Keratinocyte (primary cell): ENCODE measurements around the gene HYAL3. TPM values are rescaled to one million over a fixed set of nuclear protein-coding genes. Genes with fewer than 3 reads are reported as not detected.
"Not testable (repeated sequence)": the region's sequence is repeated elsewhere in the genome, so short reads cannot be mapped to it uniquely, and the experiment has no call there.

Experiments
- DNase-seq: peaks from one replicate; pipeline ENCODE4 v3.0.0-alpha.2; 2011; ENCODE audit warnings: low read depth, missing footprints, low spot score
- FAIRE-seq: peaks from 2 replicates; lab custom pipeline; 2011; peaks lifted over from hg19 to GRCh38; lab: Jason Lieb, UNC
- H2AFZ ChIP-seq: 2 replicates; pipeline ENCODE4 v1.6.0; 2012; ENCODE audit warnings: low read length, control low read depth, inconsistent platforms; ENCODE audit not compliant: control insufficient read depth
- H3K27ac ChIP-seq: 2 replicates; pipeline ENCODE4 v1.5.1; 2011; ENCODE audit warnings: low read length; ENCODE audit not compliant: control insufficient read depth, insufficient read depth
- H3K27me3 ChIP-seq: 3 replicates; pipeline ENCODE4 v1.6.0; 2011; ENCODE audit warnings: low read length; ENCODE audit not compliant: control insufficient read depth, insufficient read depth; ENCODE audit errors: extremely low read depth
- H3K36me3 ChIP-seq, 2 experiments: 2 replicates in 1 of 2; 3 replicates in 1 of 2; pipeline ENCODE4 v1.5.1; 2011; ENCODE audit warnings: low read length in 2 of 2, mild to moderate bottlenecking in 1 of 2; ENCODE audit not compliant: control insufficient read depth in 2 of 2, insufficient read depth in 2 of 2; ENCODE audit errors: extremely low read depth in 1 of 2
- H3K4me1 ChIP-seq: 3 replicates; pipeline ENCODE4 v1.5.1; 2011; ENCODE audit warnings: low read length; ENCODE audit not compliant: control insufficient read depth, insufficient read depth; ENCODE audit errors: extremely low read depth
- H3K4me2 ChIP-seq: 3 replicates; pipeline ENCODE4 v1.6.0; 2011; ENCODE audit warnings: low read depth, low read length; ENCODE audit not compliant: control insufficient read depth, insufficient read depth; ENCODE audit errors: extremely low read depth
- H3K4me3 ChIP-seq, 3 experiments: fragments of 200-600 bp in 1 of 3; sonication (generic) in 1 of 3; 2 replicates in 2 of 3; 3 replicates in 1 of 3; pipeline ENCODE4 v1.5.1; 2011 to 2016; ENCODE audit warnings: low read length in 3 of 3, mild to moderate bottlenecking in 3 of 3, control low read depth in 2 of 3, inconsistent platforms in 1 of 3, low read depth in 1 of 3, mixed read lengths in 1 of 3, mixed run types in 1 of 3, moderate library complexity in 1 of 3; ENCODE audit not compliant: control insufficient read depth in 2 of 3, insufficient read depth in 2 of 3; ENCODE audit errors: extremely low read depth in 1 of 3
- H3K79me2 ChIP-seq: 2 replicates; pipeline ENCODE4 v1.6.0; 2012; ENCODE audit warnings: low read length; ENCODE audit not compliant: control insufficient read depth, insufficient read depth
- H3K9ac ChIP-seq: 3 replicates; pipeline ENCODE4 v1.6.0; 2011; ENCODE audit warnings: low read length; ENCODE audit not compliant: control insufficient read depth, insufficient read depth; ENCODE audit errors: extremely low read depth
- H3K9me1 ChIP-seq: 3 replicates; pipeline ENCODE4 v1.6.0; 2011; ENCODE audit warnings: low read length; ENCODE audit not compliant: control insufficient read depth, insufficient read depth; ENCODE audit errors: extremely low read depth
- H3K9me3 ChIP-seq: 2 replicates; pipeline ENCODE4 v1.5.1; 2012; ENCODE audit warnings: low read depth, low read length; ENCODE audit not compliant: control insufficient read depth
- H4K20me1 ChIP-seq: 3 replicates; pipeline ENCODE4 v1.6.0; 2011; ENCODE audit warnings: low read length; ENCODE audit not compliant: control insufficient read depth, insufficient read depth; ENCODE audit errors: extremely low read depth
- EZH2 ChIP-seq: IDR thresholded peaks from one replicate; pipeline ENCODE4 v1.6.1; 2012; ENCODE audit warnings: inconsistent platforms, mild to moderate bottlenecking, low read length, moderate library complexity
- dilution Hi-C: fragments of 300-500 bp; cut with MboI; formaldehyde crosslinking; loops from one replicate; pipeline ENCODE4 v1.7.0; 2020; ENCODE audit warnings: low sequenced_read_pairs; ENCODE audit not compliant: extremely low pct_ligation_motif_present
- polyA plus RNA-seq, 5 experiments: library from polyadenylated mRNA; depleted of rRNA in 3 of 5; stranded (reverse) in 3 of 5; stranded (forward) in 1 of 5; unstranded in 1 of 5; fragments of >200 nt; gene quantifications; 1 replicate in 1 of 5; 2 replicates in 3 of 5; 3 replicates in 1 of 5; pipeline versions ENCODE4 v1.2.1 to v1.2.3, GENCODE V29; 2011 to 2012; ENCODE audit warnings: missing spikeins in 2 of 5, low read depth in 1 of 5, low replicate concordance in 1 of 5
- TF ChIP-seq, protein P1 (sequence below), 3 experiments: IDR thresholded peaks in 1 of 3; conservative IDR thresholded peaks in 1 of 3; optimal IDR thresholded peaks in 1 of 3; 2 replicates in 2 of 3; 3 replicates in 1 of 3; pipeline versions ENCODE3 to v1.5.1; 2011; ENCODE audit warnings: low read length in 3 of 3, mild to moderate bottlenecking in 3 of 3, moderate library complexity in 2 of 3, control low read depth in 1 of 3, inconsistent platforms in 1 of 3; ENCODE audit not compliant: insufficient read depth in 2 of 3; ENCODE audit errors: extremely low read depth in 1 of 3

Gene HYAL3
- polyA plus RNA-seq, 1 donor (not counting 4 experiments of a cell fraction or from before 2014, with no cell fraction given), result 6.6 TPM

DNA sequence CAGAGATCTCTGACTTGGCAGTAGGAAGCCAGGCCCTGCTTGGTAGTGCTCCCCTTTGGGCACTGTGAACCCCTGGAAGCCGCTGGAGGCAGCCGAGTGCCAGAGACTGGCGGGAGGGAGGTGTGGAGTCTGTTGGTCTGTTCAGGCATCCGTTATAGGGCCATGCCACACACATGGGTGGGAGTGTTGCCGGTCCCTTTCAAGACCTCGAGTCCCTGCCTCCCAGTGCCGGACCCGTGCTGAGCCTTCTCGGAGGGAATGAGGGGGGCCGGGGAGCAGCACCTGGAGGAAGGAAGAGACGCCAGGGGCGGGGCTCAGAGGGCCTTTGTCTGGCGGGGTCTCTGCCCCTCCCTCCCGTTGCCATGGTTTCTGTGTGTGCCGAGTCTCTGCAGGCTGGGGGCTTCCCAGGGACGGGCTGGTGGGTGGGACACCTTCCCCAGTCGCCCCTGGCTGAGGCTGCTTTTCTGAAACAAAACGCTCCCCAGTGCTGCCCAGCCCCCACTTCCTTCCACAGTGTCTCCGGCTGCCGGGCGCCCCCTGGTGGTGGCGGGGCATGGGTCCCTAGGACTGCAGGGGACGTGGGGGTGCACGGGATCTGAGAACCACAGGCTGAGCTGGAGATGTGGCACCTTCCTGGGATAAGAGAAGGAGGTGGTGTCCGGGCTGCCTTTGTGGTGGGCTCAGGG is 53.2 kb downstream of the HYAL3 start:
- TF ChIP-seq, protein P1, sequence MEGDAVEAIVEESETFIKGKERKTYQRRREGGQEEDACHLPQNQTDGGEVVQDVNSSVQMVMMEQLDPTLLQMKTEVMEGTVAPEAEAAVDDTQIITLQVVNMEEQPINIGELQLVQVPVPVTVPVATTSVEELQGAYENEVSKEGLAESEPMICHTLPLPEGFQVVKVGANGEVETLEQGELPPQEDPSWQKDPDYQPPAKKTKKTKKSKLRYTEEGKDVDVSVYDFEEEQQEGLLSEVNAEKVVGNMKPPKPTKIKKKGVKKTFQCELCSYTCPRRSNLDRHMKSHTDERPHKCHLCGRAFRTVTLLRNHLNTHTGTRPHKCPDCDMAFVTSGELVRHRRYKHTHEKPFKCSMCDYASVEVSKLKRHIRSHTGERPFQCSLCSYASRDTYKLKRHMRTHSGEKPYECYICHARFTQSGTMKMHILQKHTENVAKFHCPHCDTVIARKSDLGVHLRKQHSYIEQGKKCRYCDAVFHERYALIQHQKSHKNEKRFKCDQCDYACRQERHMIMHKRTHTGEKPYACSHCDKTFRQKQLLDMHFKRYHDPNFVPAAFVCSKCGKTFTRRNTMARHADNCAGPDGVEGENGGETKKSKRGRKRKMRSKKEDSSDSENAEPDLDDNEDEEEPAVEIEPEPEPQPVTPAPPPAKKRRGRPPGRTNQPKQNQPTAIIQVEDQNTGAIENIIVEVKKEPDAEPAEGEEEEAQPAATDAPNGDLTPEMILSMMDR (optimal IDR thresholded peaks at IDR 0.05 in 1 of 3, IDR thresholded peaks at IDR 0.05 in 1 of 3, conservative IDR thresholded peaks at IDR 0.05 in 1 of 3; ENCODE audit: extremely low read depth in 1 of 3, insufficient read depth in 2 of 3, low read length in 3 of 3), result peak in 2 of 3 experiments; percentile 94 to 97
- no peak for TF ChIP-seq EZH2
- Histone ChIP-seq H3K79me2 (peaks cover 85% of the 10 kb centered on the region), H3K27ac (peak overlapping the region; percentile 86), H3K9me1 (peaks cover 3% of the 10 kb centered on the region), H4K20me1 (peaks cover 18% of the 10 kb centered on the region), H3K4me3 (peak overlapping the region in 2 of 3 experiments; percentile 44 to 61), H2AFZ (peak overlapping the region; percentile 20), H3K9me3 (no peaks in the 10 kb centered on the region), H3K9ac (peak overlapping the region; percentile 76), H3K36me3 (peaks cover 13 to 27% of the 10 kb centered on the region in 2 experiments), H3K4me1 (peaks cover 70% of the 10 kb centered on the region), H3K27me3 (no peaks in the 10 kb centered on the region), H3K4me2 (peak overlapping the region; percentile 85)
- FAIRE-seq (no peak), DNase-seq (no peak)
- dilution Hi-C loops, result no loop called here

DNA sequence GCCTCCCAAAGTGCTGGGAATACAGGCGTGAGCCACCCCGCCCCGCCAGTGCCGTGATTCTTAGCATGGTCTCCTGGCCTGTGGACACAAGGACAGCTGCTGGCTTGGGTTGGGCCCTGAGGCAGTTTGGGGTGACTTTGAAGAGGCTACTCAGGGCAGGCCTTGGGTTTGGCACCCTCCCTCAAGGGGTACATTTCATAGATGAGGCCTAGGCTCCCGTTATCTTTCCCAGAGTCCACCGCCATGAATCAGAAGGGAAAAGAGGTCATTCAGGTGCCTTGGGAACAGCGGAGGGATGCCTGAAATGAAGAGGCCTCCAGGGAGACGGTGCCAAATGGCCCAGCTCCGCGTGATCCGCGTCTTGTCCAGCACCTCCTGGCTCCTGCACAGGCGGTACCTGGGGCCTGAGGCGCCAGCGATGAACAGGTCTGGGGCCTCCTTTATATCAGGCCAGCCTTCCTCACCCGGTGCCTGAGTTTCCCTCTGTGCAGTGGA is 53.9 kb downstream of the HYAL3 start:
- Histone ChIP-seq H3K4me1 (peaks cover 71% of the 10 kb centered on the region), H3K4me3 (peak overlapping the region in 1 of 3 experiments; percentile 61), H3K27ac (peak overlapping the region; percentile 86), H3K36me3 (peaks cover 12 to 23% of the 10 kb centered on the region in 2 experiments), H3K9ac (peak overlapping the region; percentile 76), H3K9me3 (no peaks in the 10 kb centered on the region), H2AFZ (no peak overlapping the region), H3K4me2 (peak overlapping the region; percentile 85), H3K9me1 (peaks cover 3% of the 10 kb centered on the region), H4K20me1 (peaks cover 17% of the 10 kb centered on the region), H3K79me2 (peaks cover 85% of the 10 kb centered on the region), H3K27me3 (no peaks in the 10 kb centered on the region)
- dilution Hi-C loops, result no loop called here
- no peak for DNase-seq
- no peak for FAIRE-seq
- no peak for TF ChIP-seq EZH2
- TF ChIP-seq, protein P1 (optimal IDR thresholded peaks at IDR 0.05 in 1 of 3, IDR thresholded peaks at IDR 0.05 in 1 of 3, conservative IDR thresholded peaks at IDR 0.05 in 1 of 3; ENCODE audit: extremely low read depth in 1 of 3, insufficient read depth in 2 of 3, low read length in 3 of 3), result no peak

GRCh38 chr3:50244813-50245212 is 54.4 kb downstream of the HYAL3 start:
- H3K9me3 ChIP-seq, H3K9me1 ChIP-seq, FAIRE-seq, H3K27me3 ChIP-seq, H2AFZ ChIP-seq, DNase-seq, H3K4me3 ChIP-seq, H3K4me2 ChIP-seq, dilution Hi-C loops: not testable (repeated sequence)
- H3K4me1 ChIP-seq, result peaks cover 71% of the 10 kb centered on the region
- peak overlapping the region; percentile 86 for H3K27ac ChIP-seq
- peak overlapping the region; percentile 3 for H3K9ac ChIP-seq
- peaks cover 85% of the 10 kb centered on the region for H3K79me2 ChIP-seq
- peaks cover 17% of the 10 kb centered on the region for H4K20me1 ChIP-seq
- H3K36me3 ChIP-seq, result peaks cover 16 to 19% of the 10 kb centered on the region in 2 experiments
